ENCODE measurements around the gene NCAPH2.

Gene NCAPH2

DNA sequence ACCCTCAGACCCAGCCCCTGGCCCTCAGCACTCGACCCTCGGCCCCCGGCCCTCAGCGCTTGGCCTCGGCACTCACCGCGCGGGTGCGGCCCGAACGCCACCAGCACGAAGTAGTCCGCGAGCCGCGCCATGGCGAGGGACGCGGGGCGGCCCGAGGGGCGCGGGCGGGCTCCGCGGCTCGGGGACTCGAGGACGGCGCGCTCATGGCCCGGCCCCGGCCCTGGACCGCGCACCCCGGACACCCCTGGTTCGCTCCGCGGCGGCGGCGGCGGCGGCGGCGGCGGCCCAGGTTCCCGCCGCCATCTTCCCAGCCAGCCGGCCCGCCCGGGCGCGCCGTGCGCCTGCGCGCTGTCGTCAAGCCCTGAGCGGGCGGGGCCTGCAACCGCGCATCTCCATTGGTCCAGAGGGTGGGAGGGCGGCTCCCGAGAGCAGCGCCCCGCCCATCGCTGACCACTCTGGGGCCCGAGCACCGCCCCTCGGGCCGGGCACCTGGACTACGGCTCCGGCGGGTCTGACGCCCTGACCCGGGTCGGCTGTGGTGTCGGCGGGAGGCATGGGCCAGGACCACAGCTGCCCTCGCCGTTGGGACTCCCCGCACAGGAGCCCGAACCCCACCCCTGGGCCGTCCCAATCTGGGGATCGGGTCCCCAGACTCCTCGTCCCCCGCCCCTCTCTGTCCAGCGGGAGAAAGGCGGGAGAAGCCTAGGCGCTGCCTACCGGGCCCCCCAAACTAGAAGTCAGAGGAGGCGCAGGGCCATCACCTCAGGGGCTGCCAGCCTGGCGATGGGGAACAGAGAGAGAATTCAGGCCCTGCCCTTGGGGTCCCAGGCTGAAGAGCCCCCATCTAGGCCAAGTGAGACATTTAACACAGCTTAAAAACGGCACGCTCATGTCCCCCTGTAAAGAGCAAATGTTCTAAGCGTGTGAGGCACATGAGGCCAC is 33.0 kb upstream of the NCAPH2 start, which contains the start of gene SBF1:
SBF1 (minus strand) TSS at position 326 of the 942 bp plus-strand sequence; CDS start at position 131, 195 bp downstream.
- DNase-seq (ENCODE audit: low read depth in 2 of 2) = peak; percentile 63 to 71

- no peak for DNase-seq (ENCODE audit: low read depth in 2 of 2)
Observed at GRCh38 chr22:50475652-50476002, 32.4 kb upstream of the NCAPH2 start.

GRCh38 chr22:50476868-50477267 is 31.2 kb upstream of the NCAPH2 start:
- no peak for DNase-seq (ENCODE audit: low read depth in 2 of 2)

- DNase-seq (ENCODE audit: low read depth in 2 of 2) = no peak
Observed at GRCh38 chr22:50477923-50478322, 30.1 kb upstream of the NCAPH2 start.

DNA sequence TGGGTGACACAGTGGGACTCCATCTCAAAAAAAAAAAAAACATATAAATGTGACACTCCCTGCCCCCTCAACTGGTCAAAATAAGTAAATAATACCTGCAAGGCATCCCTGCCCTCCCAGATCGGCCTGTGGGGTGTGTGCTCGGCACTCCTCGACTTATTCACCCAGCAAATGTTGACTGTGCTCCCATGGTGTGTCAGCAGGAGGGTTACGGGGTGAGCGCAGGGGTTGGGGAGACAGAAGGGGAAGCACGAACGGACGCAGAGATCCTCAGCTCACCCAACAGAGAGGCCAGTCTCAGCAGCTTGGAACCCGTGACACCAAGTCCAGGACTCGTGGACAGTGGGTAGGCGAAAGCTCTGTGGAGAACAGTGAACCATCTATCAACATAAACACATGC is 28.3 kb upstream of the NCAPH2 start:
- no peak for DNase-seq (ENCODE audit: low read depth in 2 of 2)

- no peak for DNase-seq (ENCODE audit: low read depth in 2 of 2)
Observed at GRCh38 chr22:50481045-50481439, 27.0 kb upstream of the NCAPH2 start.

DNA sequence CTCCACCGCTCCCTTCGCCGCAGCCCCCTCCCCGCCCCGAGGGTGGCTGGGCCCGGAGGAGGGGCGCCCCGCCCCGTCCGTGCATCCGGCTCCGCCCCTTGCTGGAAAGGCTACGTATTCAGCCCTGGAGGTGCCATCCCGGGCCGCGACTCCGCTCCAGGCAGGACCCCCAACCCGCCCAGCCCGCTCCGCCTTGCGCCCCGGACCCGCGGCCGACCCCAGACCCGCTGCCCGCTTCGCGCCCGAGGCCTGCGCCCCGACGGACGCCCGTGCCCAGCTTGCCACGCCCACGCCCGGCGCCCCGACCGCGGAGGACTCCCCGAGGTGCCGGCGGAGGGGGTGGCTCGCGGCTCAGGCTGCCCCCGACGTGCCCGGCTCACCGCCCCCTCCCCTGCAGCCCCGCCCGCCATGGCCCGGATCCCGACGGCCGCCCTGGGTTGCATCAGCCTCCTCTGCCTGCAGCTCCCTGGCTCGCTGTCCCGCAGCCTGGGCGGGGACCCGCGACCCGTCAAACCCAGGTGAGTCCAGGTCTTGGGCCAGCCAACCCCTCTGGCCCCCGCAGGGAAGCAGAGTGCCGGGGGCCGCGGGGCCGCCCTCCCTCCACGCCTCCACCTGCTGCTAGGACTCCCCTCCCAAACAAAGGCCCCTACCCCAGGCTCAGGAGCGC is 26.5 kb upstream of the NCAPH2 start, which contains the start of gene ADM2:
ADM2 (plus strand) TSS at position 104 of the 667 bp plus-strand sequence; CDS start at position 409, 305 bp downstream.
- no peak for DNase-seq (ENCODE audit: low read depth in 2 of 2)

DNA sequence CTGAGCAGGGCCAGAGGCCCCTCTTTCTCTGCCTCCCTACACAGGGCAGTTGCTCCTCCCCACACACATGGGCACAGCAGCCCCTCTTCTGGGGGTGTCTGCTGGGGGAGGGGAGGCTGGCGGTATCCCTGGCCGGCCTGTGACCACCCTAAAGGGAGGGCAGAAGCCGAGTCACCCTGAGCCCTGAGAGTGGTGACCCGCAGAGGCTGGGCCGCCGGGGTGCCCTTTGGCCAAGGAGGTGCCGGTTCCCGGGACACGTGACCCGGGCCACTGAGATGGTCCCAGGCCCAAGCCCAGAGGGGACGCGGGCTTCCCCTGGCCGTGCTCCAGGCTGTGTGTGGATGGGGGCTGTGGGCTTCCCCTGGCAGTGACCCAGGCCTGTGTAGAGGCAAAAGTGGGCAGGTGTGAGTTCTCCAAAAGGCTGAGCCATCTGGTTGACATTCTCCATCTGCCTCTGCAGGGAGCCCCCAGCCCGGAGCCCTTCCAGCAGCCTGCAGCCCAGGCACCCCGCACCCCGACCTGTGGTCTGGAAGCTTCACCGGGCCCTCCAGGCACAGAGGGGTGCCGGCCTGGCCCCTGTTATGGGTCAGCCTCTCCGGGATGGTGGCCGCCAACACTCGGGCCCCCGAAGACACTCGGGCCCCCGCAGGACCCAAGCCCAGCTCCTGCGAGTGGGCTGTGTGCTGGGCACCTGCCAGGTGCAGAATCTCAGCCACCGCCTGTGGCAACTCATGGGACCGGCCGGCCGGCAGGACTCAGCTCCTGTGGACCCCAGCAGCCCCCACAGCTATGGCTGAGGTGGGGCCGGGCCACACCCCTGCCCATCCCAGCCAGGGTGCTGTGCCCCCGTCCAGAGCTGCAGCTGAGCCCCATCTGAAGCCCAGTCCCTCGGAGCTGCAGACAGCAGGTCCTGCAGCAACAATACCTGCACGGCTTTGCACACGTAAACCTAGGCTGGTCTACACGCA is 25.6 kb upstream of the NCAPH2 start:
- DNase-seq (ENCODE audit: low read depth in 2 of 2) = no peak

- no peak for DNase-seq (ENCODE audit: low read depth in 2 of 2)
Observed at GRCh38 chr22:50483106-50483505, 24.9 kb upstream of the NCAPH2 start.

GRCh38 chr22:50483556-50483955 is 24.5 kb upstream of the NCAPH2 start:
- no peak for DNase-seq (ENCODE audit: low read depth in 2 of 2)

DNA sequence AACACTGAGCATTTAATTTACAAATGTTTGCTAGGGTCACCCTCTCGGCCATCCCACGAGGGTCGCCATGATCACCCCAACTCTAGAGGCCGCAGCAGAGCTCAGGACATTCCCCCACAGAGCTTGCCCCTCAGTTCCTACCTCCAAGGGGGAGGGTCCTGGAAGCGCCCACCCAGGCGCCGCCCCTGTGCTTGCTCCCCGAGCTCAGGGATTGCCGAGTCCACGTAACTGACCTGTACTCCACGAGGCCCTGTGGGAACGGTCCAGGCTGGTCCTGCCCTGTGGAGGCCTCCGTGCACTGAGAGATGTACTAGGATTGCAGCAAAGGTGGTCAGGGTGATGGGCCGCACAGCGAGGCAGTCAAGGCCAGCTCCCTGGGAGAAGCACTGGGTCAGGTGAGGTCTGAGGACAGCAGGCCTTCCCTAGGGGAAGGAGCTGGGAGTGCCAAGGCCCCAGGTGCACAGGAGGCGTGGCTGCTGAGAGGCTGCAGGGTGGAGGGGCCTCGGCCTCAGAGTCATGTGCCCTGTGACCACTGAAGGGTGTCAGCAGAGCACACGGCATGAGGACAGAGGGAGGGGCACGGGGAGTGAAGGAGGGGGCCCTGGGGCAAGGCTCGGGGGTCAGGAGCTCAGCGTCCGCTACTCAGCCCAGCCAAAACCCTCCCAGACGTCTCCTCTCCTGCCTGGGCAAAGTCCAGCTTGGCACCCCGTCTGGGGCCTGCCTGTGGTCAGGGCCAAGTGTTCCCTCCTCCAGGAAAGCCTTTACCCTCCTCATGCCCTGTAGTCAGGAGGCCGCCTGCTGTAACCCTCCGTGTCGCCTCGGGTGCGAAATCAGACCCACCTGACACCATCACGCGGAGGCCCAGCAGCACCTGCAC is 23.8 kb upstream of the NCAPH2 start:
- no peak for DNase-seq (ENCODE audit: low read depth in 2 of 2)

DNA sequence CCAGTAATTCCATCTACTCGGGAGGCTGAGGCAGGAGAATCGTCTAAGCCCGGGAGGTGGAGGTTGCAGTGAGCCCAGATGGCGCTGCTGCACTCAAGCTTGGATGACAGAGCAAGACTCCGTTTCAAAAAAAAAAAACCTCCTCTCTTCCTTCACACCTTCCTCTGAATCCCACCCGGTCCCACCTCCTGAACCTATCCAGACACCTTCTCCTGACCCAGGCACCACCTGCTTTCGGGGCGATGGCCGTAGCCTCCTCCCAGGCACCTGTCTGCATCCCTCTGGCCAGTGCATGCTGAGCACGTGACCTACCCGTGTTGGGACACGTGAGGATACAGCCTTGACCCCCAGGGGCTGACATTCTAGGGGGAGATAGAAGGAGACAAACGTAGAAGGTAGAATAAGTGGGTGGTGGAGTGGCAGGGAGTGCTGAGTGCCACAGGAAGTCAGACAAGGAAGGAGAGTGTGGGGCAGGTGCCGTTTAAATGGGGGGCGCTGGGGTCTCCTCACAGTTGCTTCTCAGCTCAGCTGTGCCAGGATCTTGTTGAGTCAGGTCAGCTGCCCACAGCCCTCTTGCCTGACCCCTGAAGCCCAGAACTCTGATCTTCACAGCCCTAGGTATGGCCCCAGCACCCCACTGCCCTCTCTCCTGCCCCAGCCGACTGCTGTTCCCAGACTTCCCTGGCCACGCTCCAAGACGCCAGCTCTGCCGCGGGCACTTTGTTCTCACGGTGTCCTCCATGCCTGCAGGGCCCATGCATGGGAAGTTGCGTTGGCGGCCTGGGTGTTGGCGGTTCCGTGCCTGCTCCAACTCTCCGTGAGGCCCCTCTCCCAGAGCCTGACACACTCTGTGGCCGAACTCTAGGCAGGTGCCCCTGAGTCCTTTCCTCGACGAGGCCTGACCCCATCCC is 22.5 kb upstream of the NCAPH2 start:
- no peak for DNase-seq (ENCODE audit: low read depth in 2 of 2)

DNA sequence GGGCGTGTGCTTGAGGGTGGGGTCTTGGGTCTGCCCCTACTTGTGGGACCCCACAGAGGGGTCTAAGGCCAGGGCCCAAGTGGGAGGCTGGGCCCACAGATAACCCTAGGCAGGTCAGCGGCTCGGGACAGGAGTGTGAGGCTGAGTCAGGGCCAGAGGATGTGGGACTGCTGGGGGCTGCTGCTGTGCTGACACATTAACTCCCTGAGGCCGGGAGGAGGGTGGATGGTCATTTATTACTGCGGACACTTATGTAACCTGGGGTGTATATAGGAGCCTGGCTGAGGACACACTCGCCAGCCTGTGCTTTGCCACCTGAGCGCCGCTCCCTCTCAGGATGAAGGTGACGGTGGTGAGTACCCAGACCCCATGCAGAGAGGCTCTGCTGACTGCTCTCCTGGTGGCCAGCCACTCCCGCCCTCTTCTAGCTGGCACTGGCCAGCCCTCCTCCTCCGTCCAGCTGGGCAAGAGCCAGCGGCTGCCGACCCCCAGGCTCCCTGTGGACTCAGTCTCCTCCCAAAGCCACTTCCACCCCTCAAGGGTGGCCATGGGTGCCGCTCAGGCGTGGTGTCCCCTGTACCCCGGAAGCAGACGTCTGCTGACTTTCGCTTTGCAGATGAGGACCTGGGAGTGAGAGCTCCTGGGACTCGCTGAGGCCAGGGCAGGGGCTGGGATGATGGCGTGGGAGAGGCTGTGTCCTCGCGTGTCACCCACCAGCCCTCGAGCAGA is 21.3 kb upstream of the NCAPH2 start, which contains the start of gene MIOX:
MIOX (plus strand) TSS at position 299 of the 729 bp plus-strand sequence; CDS start at position 338, 39 bp downstream.
- DNase-seq (ENCODE audit: low read depth in 2 of 2) = no peak

- no peak for DNase-seq (ENCODE audit: low read depth in 2 of 2)
Observed at GRCh38 chr22:50487290-50488005, 20.6 kb upstream of the NCAPH2 start.

- no peak for DNase-seq (ENCODE audit: low read depth in 2 of 2)
Observed at GRCh38 chr22:50488006-50488677, 19.9 kb upstream of the NCAPH2 start.

GRCh38 chr22:50488886-50489285 is 19.1 kb upstream of the NCAPH2 start:
- no peak for DNase-seq (ENCODE audit: low read depth in 2 of 2)
